ENCODE measurements around the gene NUDT22.

DNA sequence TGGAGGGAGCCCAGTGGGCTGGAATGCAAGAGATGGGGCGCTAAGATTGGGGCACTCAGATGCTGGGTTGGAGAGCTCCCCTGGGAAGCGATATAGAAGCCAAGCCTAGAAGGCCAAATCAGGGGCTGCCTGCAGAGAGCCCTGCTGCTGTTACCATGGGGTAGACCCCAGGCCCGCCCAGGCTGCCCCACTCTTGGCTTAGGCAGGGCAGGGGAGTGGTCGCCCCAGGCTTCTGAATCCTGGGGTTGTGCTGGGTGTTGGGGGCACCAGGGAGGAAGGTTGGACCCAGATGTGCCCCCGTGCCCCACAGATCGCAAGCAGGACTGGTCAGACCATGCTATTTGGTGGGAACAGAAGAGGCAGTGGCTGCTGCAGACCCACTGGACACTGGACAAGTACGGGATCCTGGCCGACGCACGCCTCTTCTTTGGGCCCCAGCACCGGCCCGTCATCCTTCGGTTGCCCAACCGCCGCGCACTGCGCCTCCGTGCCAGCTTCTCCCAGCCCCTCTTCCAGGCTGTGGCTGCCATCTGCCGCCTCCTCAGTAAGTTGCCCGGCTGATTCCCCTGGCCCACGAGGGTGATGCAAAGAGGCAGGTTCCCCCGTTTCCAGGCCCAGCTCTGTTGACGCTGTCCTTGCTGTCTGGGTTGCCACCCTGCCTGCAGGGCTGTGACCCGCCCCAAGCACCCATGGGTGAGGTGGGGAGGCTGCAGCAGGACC, 15.6 kb upstream of the NUDT22 start:
- TF ChIP-seq CTCF (conservative IDR thresholded peaks at IDR 0.05; ENCODE audit: low read depth, low read length) (no peak), USF2 (IDR thresholded peaks at IDR 0.05; ENCODE audit: low read depth, low read length) (no peak), MAZ (IDR thresholded peaks at IDR 0.05; ENCODE audit: borderline replicate concordance, low read depth, low read length) (no peak), CEBPB (IDR thresholded peaks at IDR 0.05; ENCODE audit: low read depth, low read length) (no peak), POLR2A (IDR thresholded peaks at IDR 0.05; ENCODE audit: low read depth, low read length) (no peak), CHD1 (IDR thresholded peaks at IDR 0.05; ENCODE audit: low read depth, low read length) (no peak), RFX5 (IDR thresholded peaks at IDR 0.05; ENCODE audit: low read depth, low read length) (no peak), BHLHE40 (IDR thresholded peaks at IDR 0.05; ENCODE audit: low read depth, low read length) (no peak), RAD21 (IDR thresholded peaks at IDR 0.05; ENCODE audit: low read length) (no peak)

All from IMR-90 (cell line).